A549 (cell line): ENCODE results near the gene NOP9. TPM values are rescaled to one million over a fixed set of nuclear protein-coding genes. Genes with fewer than 3 reads are reported as not detected.

Experiments
- ATAC-seq, 2 experiments: fragments of 200-7000 bp in 1 of 2; fragments of >200 bp in 1 of 2; cut with Nextera tagmentation in 1 of 2; cut with Tn5 transposase in 1 of 2; 3 replicates each; pipeline versions ENCODE4 v1.8.0 to v1.9.1; 2018 to 2020; ENCODE audit warnings: mild to moderate bottlenecking in 1 of 2, moderate library complexity in 1 of 2
- CTCF ChIA-PET: fragments of 300-600 bp; sonication (Branson Sonifier 250); formaldehyde crosslinking; extraction: SDS; loops from one replicate; lab custom pipeline; 2021; ENCODE audit warnings: antibody characterized with exemption, inconsistent platforms; lab: Yijun Ruan, JAX
- POLR2A ChIA-PET: fragments of 350-600 bp; formaldehyde crosslinking; extraction: SDS; loops from one replicate; lab custom pipeline; 2021; ENCODE audit warnings: antibody characterized with exemption, inconsistent platforms; lab: Yijun Ruan, JAX
- DNase-seq, 2 experiments: peaks; one replicate each; pipeline versions ENCODE4 v3.0.0 to v3.0.0-alpha.2; 2011 to 2016; ENCODE audit warnings: low read depth in 1 of 2, low spot score in 1 of 2
- FAIRE-seq: peaks from 2 replicates; lab custom pipeline; 2011; peaks lifted over from hg19 to GRCh38; lab: Jason Lieb, UNC
- H3K27ac ChIP-seq, 2 experiments: fragments of >200 bp; sonication (Bioruptor Twin); formaldehyde crosslinking; 3 replicates each; pipeline ENCODE4 v1.5.1; 2016 to 2017
- H3K4me1 ChIP-seq: fragments of >200 bp; sonication (Bioruptor Twin); formaldehyde crosslinking; 3 replicates; pipeline ENCODE4 v1.6.1; 2016
- H3K4me2 ChIP-seq: fragments of >200 bp; sonication (Bioruptor Twin); formaldehyde crosslinking; 3 replicates; pipeline ENCODE4 v1.6.1; 2016
- H3K4me3 ChIP-seq: fragments of >200 bp; sonication (Bioruptor Twin); formaldehyde crosslinking; 3 replicates; pipeline ENCODE4 v1.5.1; 2016
- H3K9me3 ChIP-seq: fragments of >200 bp; sonication (Bioruptor Twin); formaldehyde crosslinking; 3 replicates; pipeline ENCODE4 v1.6.1; 2016
- CTCF ChIP-seq: fragments of >200 bp; sonication (Bioruptor Twin); formaldehyde crosslinking; IDR thresholded peaks from 3 replicates; pipeline ENCODE4 v1.5.1; 2016
- E2F6 ChIP-seq: IDR thresholded peaks from 2 replicates; pipeline ENCODE4 v1.6.1; 2012; ENCODE audit warnings: low read depth, borderline replicate concordance
- EHMT2 ChIP-seq: fragments of 200-600 bp; sonication (generic); IDR thresholded peaks from 2 replicates; pipeline ENCODE4 v1.6.1; 2016; ENCODE audit warnings: antibody characterized with exemption, low read depth, mild to moderate bottlenecking, moderate library complexity
- ELK1 ChIP-seq: fragments of 150-350 bp; IDR thresholded peaks from 2 replicates; pipeline ENCODE4 v1.6.1; 2014; ENCODE audit warnings: low read depth, mild to moderate bottlenecking, low read length
- EP300 ChIP-seq, 2 experiments: fragments of >200 bp; sonication (Bioruptor Twin); formaldehyde crosslinking; IDR thresholded peaks; 2 replicates in 1 of 2; 3 replicates in 1 of 2; pipeline ENCODE4 v1.6.1; 2016 to 2017
- ESRRA ChIP-seq: fragments of 150-350 bp; IDR thresholded peaks from 2 replicates; pipeline ENCODE4 v1.6.1; 2014; ENCODE audit warnings: mild to moderate bottlenecking, low read length, borderline replicate concordance
- FOSB ChIP-seq: fragments of 250-450 bp; sonication (Bioruptor Pico); IDR thresholded peaks from 2 replicates; pipeline ENCODE4 v1.5.0; 2020; ENCODE audit warnings: mild to moderate bottlenecking, moderate library complexity
- FOXS1 ChIP-seq: fragments of 250-450 bp; sonication (Bioruptor Pico); IDR thresholded peaks from 2 replicates; pipeline ENCODE4 v1.5.0; 2020; ENCODE audit warnings: mild to moderate bottlenecking, moderate library complexity
- JUN ChIP-seq, 2 experiments: fragments of >200 bp; sonication (Bioruptor Twin); formaldehyde crosslinking; IDR thresholded peaks; 2 replicates in 1 of 2; 3 replicates in 1 of 2; pipeline ENCODE4 v1.6.1; 2016 to 2017
- MAFK ChIP-seq: fragments of 450-650 bp; IDR thresholded peaks from 2 replicates; pipeline ENCODE4 v1.6.1; 2014; ENCODE audit not compliant: partially characterized antibody
- PBX3 ChIP-seq: IDR thresholded peaks from 2 replicates; pipeline ENCODE4 v1.6.1; 2012
- POLR2AphosphoS2 ChIP-seq: conservative IDR thresholded peaks from 2 replicates; pipeline ENCODE4 v1.6.1; 2012; ENCODE audit warnings: low read length, improper control_type of control experiment, inconsistent platforms
- RFX5 ChIP-seq: fragments of 450-650 bp; IDR thresholded peaks from 2 replicates; pipeline ENCODE4 v1.7.1; 2014; ENCODE audit warnings: antibody characterized with exemption, mild to moderate bottlenecking, moderate library complexity
- TP53 ChIP-seq: fragments of 250-450 bp; sonication (Bioruptor Pico); IDR thresholded peaks from 2 replicates; pipeline ENCODE4 v1.5.0; 2021; ENCODE audit warnings: mild to moderate bottlenecking, moderate library complexity
- ZC3H11A ChIP-seq: fragments of 450-650 bp; IDR thresholded peaks from 2 replicates; pipeline ENCODE4 v1.6.1; 2014; ENCODE audit warnings: antibody characterized with exemption, mild to moderate bottlenecking
- ZFP36 ChIP-seq: fragments of 450-650 bp; IDR thresholded peaks from 2 replicates; pipeline ENCODE4 v1.6.1; 2014; ENCODE audit warnings: borderline replicate concordance; ENCODE audit not compliant: partially characterized antibody
- ZSCAN20 ChIP-seq: fragments of 250-450 bp; sonication (Bioruptor Pico); IDR thresholded peaks from 2 replicates; pipeline ENCODE4 v1.8.0; 2022; ENCODE audit warnings: mild to moderate bottlenecking, moderate library complexity
- WGBS: methylation state at CpG from one replicate; pipeline ENCODE4 v1.1.6; 2017; ENCODE audit errors: missing lambda C conversion rate; 5-methylcytosine and 5-hydroxymethylcytosine counted together
- polyA plus RNA-seq, 4 experiments: library from polyadenylated mRNA; depleted of rRNA in 3 of 4; stranded (reverse); fragments of >200 nt; fragmentation: RNase III in 1 of 4; extraction: RNeasy Plus Mini Kit Qiagen cat#74134 plus additional on column Dnase treatment in 1 of 4; gene quantifications; 2 replicates in 3 of 4; 3 replicates in 1 of 4; pipeline ENCODE4 v1.2.3, GENCODE V29; 2011 to 2017

The NOP9 gene
- polyA plus RNA-seq, 2 of the 4 experiments (the other 2 are of a cell fraction): 16.5 to 24.5 TPM

- Histone ChIP-seq H3K4me2 (no peak overlapping the region), H3K4me1 (0 out of 3 replicates have a peak, but pooled peaks cover 5% of the 10 kb centered on the region), H3K4me3 (no peak overlapping the region), H3K9me3 (no peaks in the 10 kb centered on the region), H3K27ac (no peak overlapping the region)
- TF ChIP-seq FOSB: no peak
- TF ChIP-seq TP53 (CRISPR knock-in tag): no peak
- TF ChIP-seq POLR2AphosphoS2: no peak
- no peak for TF ChIP-seq JUN (IDR thresholded peaks at IDR 0.05)
- no peak for TF ChIP-seq PBX3
- TF ChIP-seq EHMT2: no peak
- TF ChIP-seq E2F6: no peak
- TF ChIP-seq ZFP36: no peak
- no peak for TF ChIP-seq EP300 (IDR thresholded peaks at IDR 0.05)
- no peak for TF ChIP-seq FOXS1 (CRISPR knock-in tag)
- TF ChIP-seq ESRRA: no peak
- TF ChIP-seq CTCF: no peak
- TF ChIP-seq RFX5: no peak
- no peak for TF ChIP-seq ELK1
- TF ChIP-seq ZC3H11A: no peak
- TF ChIP-seq MAFK: no peak
- DNase-seq: peak; percentile 32 to 43
- ATAC-seq: no peak
- no peak for FAIRE-seq
- WGBS: 79% methylated on average over 3 of the region's 3 CpGs
- ChIA-PET CTCF (interaction anchor here (1.1 to 34.0 kb wide), 4 partner anchors 8 to 58 kb away, joined by 3 to 469 read pairs (median 44); partner anchors contain the start of genes CIDEB, DHRS1, LTB4R and LTB4R2), POLR2A (interaction anchor here (1.4 kb wide), 1 partner anchor 31 kb away, joined by 8 read pairs; the partner anchor contains the start of gene TINF2)
These were observed 26.1 kb upstream of the NOP9 start for GRCh38 chr14:24273422-24273998.

GRCh38 chr14:24274101-24274543, 25.5 kb upstream of the NOP9 start:
- no peaks in the 10 kb centered on the region for H3K9me3 ChIP-seq
- H3K4me1 ChIP-seq: 0 out of 3 replicates have a peak, but pooled peaks cover 5% of the 10 kb centered on the region
- no peak overlapping the region for H3K4me3 ChIP-seq
- no peak overlapping the region for H3K4me2 ChIP-seq
- DNase-seq: no peak
- CTCF ChIA-PET: interaction anchor here (0.6 to 34.0 kb wide), 5 partner anchors 8 to 58 kb away, joined by 3 to 469 read pairs (median 25); partner anchors contain the start of genes CIDEB, DHRS1, LTB4R and LTB4R2
- TF ChIP-seq E2F6 (no peak), ZSCAN20 (CRISPR knock-in tag) (no peak)
- ATAC-seq: no peak
- no peak for FAIRE-seq
- H3K27ac ChIP-seq: no peak overlapping the region
- WGBS: 85% methylated on average over 3 of the region's 3 CpGs
- POLR2A ChIA-PET: interaction anchor here (1.4 kb wide), 1 partner anchor 32 kb away, joined by 8 read pairs; the partner anchor contains the start of gene TINF2
